ENCODE results near the gene CNPY3. TPM values are rescaled to one million over a fixed set of nuclear protein-coding genes. Genes with fewer than 3 reads are reported as not detected.
"Not testable (repeated sequence)": the region's sequence is repeated elsewhere in the genome, so short reads cannot be mapped to it uniquely, and the experiment has no call there.

Gene CNPY3
- total and polyA plus RNA-seq, 2 of the 13 experiments (the other 11 are each of a cell fraction or from before 2014, with no cell fraction given), result 42.3 to 60.2 TPM

DNA sequence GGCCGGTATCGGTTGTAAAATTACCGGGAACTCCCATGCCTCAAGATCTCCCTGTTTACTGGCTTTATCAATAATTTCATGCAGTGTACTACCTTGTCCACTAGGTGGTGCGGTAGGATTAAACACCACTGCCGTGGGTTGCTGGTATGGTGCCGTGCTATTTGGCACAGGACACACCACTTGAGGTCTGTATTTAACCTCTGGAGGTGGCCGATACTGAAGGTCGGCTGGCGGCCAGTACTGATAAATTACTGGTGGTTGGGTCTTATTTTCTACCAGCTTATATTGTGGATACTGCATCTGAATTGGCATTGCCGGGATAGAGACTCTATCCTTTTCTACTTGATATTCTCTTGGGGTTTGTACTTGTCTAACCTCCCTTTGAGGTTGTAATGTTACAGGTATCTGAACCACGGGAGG is 27.7 kb upstream of the CNPY3 start (continued):
- TF ChIP-seq, protein P1, sequence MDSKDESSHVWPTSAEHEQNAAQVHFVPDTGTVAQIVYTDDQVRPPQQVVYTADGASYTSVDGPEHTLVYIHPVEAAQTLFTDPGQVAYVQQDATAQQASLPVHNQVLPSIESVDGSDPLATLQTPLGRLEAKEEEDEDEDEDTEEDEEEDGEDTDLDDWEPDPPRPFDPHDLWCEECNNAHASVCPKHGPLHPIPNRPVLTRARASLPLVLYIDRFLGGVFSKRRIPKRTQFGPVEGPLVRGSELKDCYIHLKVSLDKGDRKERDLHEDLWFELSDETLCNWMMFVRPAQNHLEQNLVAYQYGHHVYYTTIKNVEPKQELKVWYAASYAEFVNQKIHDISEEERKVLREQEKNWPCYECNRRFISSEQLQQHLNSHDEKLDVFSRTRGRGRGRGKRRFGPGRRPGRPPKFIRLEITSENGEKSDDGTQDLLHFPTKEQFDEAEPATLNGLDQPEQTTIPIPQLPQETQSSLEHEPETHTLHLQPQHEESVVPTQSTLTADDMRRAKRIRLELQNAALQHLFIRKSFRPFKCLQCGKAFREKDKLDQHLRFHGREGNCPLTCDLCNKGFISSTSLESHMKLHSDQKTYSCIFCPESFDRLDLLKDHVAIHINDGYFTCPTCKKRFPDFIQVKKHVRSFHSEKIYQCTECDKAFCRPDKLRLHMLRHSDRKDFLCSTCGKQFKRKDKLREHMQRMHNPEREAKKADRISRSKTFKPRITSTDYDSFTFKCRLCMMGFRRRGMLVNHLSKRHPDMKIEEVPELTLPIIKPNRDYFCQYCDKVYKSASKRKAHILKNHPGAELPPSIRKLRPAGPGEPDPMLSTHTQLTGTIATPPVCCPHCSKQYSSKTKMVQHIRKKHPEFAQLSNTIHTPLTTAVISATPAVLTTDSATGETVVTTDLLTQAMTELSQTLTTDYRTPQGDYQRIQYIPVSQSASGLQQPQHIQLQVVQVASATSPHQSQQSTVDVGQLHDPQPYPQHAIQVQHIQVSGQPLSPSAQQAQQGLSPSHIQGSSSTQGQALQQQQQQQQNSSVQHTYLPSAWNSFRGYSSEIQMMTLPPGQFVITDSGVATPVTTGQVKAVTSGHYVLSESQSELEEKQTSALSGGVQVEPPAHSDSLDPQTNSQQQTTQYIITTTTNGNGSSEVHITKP (CRISPR knock-in tag; IDR thresholded peaks at IDR 0.05; ENCODE audit: low read depth), result peak; percentile 52; the same call in 1 of the 2 replicates
- TF ChIP-seq ZNF619 (CRISPR knock-in tag; IDR thresholded peaks at IDR 0.05), result 0 out of 2 replicates have a peak, but pooled peaks have one; percentile 57
- no peak for TF ChIP-seq ZNF446 (CRISPR knock-in tag; IDR thresholded peaks at IDR 0.05)

DNA sequence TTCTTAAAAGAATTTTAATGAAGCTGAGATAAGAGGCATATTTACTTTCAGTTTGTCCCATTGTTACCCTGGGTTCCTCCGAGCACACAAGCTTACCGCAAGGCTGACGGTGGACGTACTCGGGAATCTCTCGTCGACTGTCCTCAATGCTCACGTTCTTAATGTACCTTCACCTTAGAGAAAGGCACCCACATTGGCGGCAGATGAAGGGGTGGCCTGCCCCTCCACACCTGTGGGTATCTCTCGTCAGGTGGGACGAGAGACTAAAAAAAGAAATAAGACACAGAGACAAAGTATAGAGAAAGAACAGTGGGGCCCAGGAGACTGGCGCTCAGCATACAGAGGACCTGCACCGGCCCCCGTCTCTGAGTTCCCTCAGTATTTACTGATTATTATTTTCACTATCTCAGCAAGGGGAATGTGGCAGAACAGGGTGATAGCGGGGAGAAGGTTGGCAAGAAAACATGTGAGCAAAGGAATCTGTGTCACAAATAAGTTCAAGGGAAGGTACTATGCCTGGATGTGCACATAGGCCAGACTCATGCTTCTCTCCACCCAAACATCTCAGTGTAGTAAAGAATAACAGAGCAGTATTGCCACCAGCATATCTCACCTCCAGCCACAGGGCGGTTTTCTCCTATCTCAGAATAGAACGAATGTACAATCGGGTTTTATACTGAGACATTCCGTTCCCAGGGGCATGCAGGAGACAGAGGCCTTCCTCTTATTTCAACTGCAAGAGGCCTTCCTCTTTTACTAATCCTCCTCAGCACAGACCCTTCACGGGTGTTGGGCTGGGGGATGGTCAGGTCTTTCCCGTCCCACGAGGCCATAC is 26.6 kb upstream of the CNPY3 start:
- in situ Hi-C loops (cut with HindIII; ENCODE audit: extremely low pct_ligation_motif_present, low pct_unique_long_range_greater_than_20kb), result loop anchor here (5.0 kb wide), 1 partner anchor 240 kb away; no protein-coding TSS in a partner anchor
- H3K4me2 ChIP-seq (ENCODE audit: low read depth, low read length), result peak overlapping the region; percentile 85
- TF ChIP-seq GLI4 (CRISPR knock-in tag; IDR thresholded peaks at IDR 0.05; ENCODE audit: borderline replicate concordance), result 0 out of 2 replicates have a peak, but pooled peaks have one; percentile 71
- TF ChIP-seq ZNF230 (CRISPR knock-in tag; IDR thresholded peaks at IDR 0.05), result 0 out of 2 replicates have a peak, but pooled peaks have one; percentile 43
- TF ChIP-seq, protein P2, sequence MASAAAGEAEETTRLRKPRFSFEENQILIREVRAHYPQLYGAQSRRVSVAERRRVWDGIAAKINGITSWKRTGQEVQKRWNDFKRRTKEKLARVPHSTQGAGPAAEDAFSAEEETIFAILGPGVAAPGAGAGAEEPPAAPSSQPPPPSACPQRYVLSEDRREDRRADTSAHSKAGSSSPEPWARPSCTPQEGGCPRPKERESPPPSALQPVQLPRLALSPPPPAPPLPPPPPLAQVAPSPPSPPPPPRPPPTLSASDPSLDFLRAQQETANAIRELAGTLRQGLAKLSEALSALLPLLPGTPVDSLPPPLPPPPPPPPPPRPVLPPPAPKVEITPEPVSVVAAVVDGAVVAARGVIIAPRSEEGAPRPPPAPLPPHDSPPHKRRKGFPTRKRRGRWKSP (CRISPR knock-in tag; IDR thresholded peaks at IDR 0.05), result peak; percentile 22; the same call in 1 of the 2 replicates
- TF ChIP-seq MEIS1 (CRISPR knock-in tag; IDR thresholded peaks at IDR 0.05; ENCODE audit: borderline replicate concordance), result peak; percentile 14; the same call in 1 of the 2 replicates
- TF ChIP-seq, protein P3, sequence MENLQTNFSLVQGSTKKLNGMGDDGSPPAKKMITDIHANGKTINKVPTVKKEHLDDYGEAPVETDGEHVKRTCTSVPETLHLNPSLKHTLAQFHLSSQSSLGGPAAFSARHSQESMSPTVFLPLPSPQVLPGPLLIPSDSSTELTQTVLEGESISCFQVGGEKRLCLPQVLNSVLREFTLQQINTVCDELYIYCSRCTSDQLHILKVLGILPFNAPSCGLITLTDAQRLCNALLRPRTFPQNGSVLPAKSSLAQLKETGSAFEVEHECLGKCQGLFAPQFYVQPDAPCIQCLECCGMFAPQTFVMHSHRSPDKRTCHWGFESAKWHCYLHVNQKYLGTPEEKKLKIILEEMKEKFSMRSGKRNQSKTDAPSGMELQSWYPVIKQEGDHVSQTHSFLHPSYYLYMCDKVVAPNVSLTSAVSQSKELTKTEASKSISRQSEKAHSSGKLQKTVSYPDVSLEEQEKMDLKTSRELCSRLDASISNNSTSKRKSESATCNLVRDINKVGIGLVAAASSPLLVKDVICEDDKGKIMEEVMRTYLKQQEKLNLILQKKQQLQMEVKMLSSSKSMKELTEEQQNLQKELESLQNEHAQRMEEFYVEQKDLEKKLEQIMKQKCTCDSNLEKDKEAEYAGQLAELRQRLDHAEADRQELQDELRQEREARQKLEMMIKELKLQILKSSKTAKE (CRISPR knock-in tag; IDR thresholded peaks at IDR 0.05; ENCODE audit: borderline replicate concordance), result peak; percentile 34; the same call in 1 of the 2 replicates
- TF ChIP-seq, protein P4, sequence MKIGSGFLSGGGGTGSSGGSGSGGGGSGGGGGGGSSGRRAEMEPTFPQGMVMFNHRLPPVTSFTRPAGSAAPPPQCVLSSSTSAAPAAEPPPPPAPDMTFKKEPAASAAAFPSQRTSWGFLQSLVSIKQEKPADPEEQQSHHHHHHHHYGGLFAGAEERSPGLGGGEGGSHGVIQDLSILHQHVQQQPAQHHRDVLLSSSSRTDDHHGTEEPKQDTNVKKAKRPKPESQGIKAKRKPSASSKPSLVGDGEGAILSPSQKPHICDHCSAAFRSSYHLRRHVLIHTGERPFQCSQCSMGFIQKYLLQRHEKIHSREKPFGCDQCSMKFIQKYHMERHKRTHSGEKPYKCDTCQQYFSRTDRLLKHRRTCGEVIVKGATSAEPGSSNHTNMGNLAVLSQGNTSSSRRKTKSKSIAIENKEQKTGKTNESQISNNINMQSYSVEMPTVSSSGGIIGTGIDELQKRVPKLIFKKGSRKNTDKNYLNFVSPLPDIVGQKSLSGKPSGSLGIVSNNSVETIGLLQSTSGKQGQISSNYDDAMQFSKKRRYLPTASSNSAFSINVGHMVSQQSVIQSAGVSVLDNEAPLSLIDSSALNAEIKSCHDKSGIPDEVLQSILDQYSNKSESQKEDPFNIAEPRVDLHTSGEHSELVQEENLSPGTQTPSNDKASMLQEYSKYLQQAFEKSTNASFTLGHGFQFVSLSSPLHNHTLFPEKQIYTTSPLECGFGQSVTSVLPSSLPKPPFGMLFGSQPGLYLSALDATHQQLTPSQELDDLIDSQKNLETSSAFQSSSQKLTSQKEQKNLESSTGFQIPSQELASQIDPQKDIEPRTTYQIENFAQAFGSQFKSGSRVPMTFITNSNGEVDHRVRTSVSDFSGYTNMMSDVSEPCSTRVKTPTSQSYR (CRISPR knock-in tag; IDR thresholded peaks at IDR 0.05; ENCODE audit: borderline replicate concordance), result peak; percentile 59; the same call in 1 of the 2 replicates

More for the DNA sequence above, 26.6 kb upstream of the CNPY3 start:
- ChIA-PET POLR2A (interaction anchor here (0.8 to 1.6 kb wide), 11 partner anchors 9 to 241 kb away, joined by 3 to 16 read pairs (median 7); partner anchors contain the start of genes CNPY3, CUL7, KLHDC3 and MEA1), CTCF (ENCODE audit: low intra/inter-chr PET ratio, low total read pairs) (interaction anchor here (2.6 kb wide), 1 partner anchor 241 kb away, joined by 19 read pairs; no protein-coding TSS in a partner anchor)
- FAIRE-seq; H3K36me3 ChIP-seq (replicated peaks in 1 of 2; ENCODE audit: control insufficient read depth in 1 of 2, insufficient read depth in 2 of 2, low read length in 2 of 2); DNase-seq (ENCODE audit: low spot score); H4K20me1 ChIP-seq (ENCODE audit: insufficient read depth, low read length); BruUV-seq (replicated peaks); H3K79me2 ChIP-seq (ENCODE audit: insufficient read depth, low read length); H3K9me3 ChIP-seq (ENCODE audit: low read length); H3K27me3 ChIP-seq (ENCODE audit: control insufficient read depth in 1 of 2, insufficient read depth in 2 of 2, low read length in 2 of 2): not testable (repeated sequence)
- Histone ChIP-seq H3K4me1 (ENCODE audit: insufficient read depth, low read length) (peaks cover 38% of the 10 kb centered on the region), H2AFZ (ENCODE audit: low read length) (peak overlapping the region; percentile 66), H3K4me3 (replicated peaks in 1 of 3; ENCODE audit: insufficient read depth in 1 of 3, low read depth in 2 of 3, low read length in 3 of 3) (peak overlapping the region; percentile 48 to 71 (median 63)), H3K27ac (ENCODE audit: extremely low read length, insufficient read depth, low read length) (peak overlapping the region; percentile 57), H3K9ac (ENCODE audit: insufficient read depth, low read depth, low read length) (peak overlapping the region; percentile 58)
- intact Hi-C loops (cut with micrococcal nuclease; ENCODE audit: unreplicated experiment), result loop anchor here (5.0 kb wide), 1 partner anchor 35 kb away; no protein-coding TSS in a partner anchor
- WGBS (ENCODE audit: low lambda C conversion rate), result under 1% methylated on average over 22 of the region's 22 CpGs
- peak; percentile 68 for ATAC-seq
